AG08396 (cell line): ENCODE measurements around the gene CEP162.
A peak's percentile ranks its signal among the peaks of the same experiment; 100 is the strongest.
"Not testable (repeated sequence)": the region's sequence is repeated elsewhere in the genome, so short reads cannot be mapped to it uniquely, and the experiment has no call there.

ENCODE experiments used
- DNase-seq: peaks from one replicate; pipeline ENCODE4 v3.0.0; 2012; ENCODE audit warnings: low spot score, mixed read lengths

Gene CEP162

DNA sequence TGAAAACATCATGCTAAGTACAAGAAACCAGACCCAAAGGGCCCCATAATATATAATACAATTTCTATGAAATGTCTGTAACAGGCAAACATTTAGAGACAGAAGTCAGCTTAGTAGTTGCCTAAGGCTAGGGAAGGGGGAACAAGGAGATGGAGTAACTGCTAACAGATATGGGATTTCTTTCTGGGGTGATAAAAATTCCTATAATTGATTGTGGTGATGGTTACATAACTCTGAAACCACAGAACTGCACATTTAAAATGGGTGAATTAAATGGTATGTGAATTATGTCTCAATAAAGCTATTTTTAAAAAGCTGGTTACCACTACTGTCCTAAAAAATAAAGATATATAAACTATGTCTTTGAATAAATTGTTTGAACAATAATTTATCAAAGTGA lies 3.2 kb downstream of the CEP162 start:
- DNase-seq = no peak

DNA sequence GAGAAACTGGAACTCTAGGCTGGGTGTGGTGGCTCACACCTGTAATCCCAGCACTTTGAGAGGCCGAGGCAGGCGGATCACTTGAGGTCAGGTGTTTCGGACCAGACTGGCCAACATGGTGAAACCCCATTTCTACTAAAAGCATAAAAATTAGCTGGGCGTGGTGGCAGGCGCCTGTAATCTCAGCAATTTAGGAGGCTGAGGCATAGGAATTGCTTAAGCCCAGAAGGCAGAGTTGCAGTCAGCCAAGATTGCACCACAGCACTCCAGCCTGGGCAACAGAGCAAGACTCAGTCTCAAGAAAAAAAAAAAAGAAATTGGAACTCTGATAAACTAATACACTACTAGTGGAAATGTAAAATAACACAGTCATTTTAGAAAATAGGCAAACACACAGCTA lies 3.8 kb downstream of the CEP162 start:
- not testable (repeated sequence) for DNase-seq

DNA sequence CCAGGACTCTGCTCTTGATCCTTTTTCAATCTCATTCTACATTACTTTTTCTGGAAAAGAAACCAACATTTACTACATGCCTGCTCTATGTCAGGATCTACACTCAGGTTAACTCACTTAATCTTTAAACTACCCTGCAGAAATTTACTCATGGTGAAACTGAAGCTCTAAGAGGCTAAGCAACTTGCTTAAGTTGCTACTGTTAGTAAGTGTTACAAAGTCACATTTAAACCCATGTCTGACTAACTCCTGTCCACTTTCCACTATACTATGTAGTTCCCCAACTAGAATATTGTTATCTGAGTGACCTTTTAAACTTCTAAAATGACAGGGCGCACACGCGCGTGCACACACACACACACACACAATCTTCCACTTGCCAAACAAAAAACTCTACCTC lies 5.0 kb downstream of the CEP162 start:
- DNase-seq = no peak

DNA sequence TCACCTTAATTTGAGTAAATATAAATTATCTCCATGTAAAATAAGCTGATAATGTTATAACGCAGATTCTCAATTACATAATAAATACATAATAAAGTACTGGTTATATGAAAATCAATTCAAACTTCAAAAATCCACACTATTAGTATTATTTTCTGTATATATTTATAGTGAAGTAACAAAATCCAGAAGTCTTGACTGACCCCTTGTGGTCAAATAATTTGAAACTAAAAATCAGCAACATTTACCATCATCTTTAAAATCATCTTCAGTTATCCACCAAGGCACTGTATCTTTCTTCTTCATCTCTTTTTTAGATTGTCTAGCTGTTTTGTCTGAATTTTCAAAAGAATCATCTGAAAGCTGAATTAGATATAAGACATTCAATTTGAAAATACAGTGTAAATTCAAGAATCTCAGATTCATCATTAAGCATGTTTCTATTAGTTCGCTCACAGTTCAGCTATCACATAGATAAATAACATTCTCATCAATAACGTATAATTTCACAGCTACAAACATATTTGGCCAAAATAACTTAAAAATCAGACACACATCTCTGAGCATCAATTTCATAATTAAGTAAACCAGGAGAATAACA lies 6.5 kb downstream of the CEP162 start:
- no peak for DNase-seq

DNA sequence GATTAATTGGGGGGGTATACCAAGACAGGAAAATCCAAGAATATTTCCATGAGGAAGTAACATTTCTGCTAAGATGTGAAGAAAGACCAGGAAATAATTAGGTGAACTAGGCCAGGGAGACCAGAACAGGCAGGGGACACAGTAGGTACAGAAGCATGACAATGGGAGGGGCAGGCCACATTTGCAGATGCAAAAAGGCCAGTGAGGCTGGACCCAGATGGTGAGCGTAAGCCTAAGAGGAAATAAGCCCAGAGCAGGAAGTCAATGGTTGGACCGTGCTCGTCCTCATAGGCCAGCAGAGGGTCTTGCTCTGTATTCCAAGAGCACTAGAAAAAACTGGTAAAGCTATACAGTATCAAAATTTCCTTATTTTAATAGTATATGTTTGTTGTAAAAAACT lies 9.4 kb downstream of the CEP162 start:
- DNase-seq = no peak

DNA sequence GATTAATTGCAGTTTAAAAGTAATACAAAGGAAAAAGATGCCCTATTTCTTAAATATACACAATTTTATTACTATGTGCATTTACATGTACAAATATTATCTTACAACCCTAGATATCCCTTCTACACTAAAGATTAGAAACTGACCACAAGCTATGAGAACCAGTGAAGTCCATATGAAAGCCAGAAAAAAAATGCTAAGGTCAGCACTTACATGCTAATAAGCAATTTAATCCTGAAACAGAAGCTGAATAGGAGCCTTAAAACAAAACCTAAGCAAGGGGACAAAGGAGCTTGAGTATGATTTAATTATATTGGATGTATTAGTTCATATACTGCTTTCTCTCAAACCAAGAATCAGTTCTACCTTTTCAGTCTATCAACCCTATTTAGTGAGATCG lies 14.2 kb downstream of the CEP162 start:
- DNase-seq = no peak

DNA sequence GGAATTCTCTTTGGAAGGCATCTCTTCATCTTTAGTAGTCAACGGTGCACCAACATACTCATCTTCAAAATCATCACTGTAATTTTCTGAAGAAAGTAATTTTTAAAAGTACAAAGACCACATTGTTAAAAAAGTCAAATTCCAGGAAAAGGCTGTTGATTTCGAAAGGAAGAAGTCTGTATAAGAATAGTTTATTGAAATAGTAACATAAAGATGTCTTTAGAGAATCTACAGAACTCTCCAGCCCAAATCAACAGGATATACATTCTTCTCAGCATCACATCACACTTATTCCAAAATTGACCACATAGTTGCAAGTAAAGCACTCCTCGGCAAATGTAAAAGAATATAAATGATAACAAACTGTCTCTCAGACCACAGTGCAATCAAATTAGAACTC lies 23.4 kb downstream of the CEP162 start:
- no peak for DNase-seq

DNA sequence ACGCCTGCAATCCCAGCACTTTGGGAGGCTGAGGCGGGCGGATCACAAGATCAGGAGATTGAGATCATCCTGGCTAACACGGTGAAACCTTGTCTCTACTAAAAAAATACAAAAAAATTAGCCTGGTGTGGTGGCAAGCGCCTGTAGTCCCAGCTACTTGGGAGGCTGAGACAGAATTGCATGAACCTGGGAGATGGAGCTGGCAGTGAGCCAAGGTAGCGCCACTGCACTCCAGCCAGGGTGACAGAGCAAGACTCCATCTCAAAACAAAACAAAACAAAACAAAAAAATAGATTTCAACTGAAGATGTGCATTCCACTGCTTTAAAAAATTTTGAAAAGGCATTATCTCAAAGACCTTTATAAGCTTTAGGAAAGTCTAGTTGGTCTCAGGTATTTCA lies 27.5 kb downstream of the CEP162 start:
- DNase-seq = not testable (repeated sequence)

DNA sequence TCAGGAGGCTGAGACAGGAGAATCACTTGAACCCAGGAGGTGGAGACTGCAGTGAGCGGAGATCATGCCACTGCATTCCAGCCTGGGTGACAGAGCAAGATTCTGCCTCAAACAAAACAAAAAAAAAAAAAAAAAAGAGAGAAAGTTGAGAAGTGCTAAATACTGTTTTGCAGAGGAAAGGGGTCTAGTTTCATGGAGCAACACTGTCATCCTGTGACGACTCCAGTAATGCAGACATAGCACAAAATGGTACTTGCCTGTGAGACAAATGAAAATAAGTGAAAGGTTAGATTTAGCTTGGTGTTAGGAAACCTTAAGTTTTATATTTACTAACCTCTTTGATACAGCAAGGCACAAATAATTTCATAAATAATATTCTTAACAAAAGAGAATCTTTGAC lies 29.7 kb downstream of the CEP162 start:
- no peak for DNase-seq

DNA sequence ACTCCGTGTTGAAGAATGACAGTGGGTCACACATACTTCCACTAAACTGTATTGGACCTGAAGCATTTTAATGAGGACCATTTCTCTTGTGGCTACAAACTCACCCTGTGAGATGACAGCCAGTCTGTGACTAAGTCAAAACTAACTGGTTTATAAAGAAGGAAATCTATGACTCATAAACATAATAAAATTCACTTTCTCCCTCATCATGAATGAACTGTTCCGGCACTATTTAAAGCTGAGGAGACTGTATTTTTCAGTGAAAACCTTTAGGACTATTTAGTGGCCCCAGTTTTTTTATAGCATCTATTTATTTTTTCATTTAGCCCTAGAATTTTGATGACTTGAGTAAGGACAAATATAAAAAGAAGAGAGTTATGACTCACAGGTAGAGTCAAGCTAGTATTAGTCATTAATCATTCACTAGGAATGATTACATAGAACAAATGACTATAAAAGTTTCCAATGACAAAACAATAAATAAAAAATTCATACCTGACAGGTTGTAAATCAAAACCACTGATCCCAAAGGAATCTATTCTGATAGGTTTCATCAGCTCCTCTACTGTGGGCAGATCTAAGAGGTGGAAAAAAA lies 34.2 kb downstream of the CEP162 start:
- peak; percentile 71 for DNase-seq

DNA sequence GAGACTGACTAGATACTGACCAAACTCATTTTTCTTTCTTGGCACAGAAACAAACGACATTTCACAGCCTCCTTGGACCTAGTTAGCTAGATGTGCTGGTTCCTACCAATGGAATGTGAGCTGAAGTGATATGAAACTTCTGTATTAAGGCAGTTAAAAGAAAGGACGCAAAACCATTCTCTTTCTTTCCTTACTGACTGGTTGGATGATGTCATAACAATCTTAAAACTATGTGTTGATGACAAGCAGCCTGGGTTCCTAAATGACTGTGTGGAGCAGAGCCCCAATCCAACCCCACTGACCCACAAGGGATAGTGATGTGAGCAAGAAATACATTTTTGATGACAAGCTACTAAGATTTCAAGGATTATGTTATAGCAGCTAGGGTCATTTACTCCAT lies 35.6 kb downstream of the CEP162 start:
- no peak for DNase-seq

DNA sequence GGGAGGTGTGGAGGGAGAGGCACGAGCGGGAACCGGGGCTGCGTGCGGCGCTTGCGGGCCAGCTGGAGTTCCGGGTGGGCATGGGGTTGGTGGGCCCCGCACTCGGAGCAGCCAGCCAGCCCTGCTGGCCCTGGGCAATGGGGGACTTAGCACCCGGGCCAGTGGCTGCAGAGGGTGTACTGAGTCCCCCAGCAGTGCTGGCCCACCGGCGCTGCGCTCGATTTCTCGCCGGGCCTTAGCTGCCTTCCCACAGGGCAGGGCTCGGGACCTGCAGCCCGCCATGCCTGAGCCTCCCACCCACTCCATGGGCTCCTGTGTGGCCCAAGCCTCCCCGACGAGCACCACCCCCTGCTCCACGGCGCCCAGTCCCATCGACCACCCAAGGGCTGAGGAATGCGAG lies 38.1 kb downstream of the CEP162 start:
- not testable (repeated sequence) for DNase-seq

DNA sequence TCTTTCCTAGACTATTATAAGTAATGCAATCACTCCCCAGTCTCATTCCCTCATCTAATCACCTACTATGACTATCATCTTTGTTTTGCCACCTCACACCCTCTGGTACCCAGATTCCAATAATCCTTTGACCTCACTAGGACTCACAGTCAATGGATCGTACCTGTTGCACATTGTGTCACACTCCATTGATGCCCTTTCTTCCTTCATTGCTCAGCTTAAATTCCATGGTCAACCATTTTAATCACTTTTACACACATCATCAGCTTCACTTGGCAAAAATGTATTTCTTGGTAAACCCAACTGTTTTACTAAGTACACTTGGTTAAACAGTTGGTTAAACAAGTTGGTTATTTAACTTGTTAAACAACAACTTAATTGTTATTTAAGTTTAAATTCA lies 44.0 kb downstream of the CEP162 start:
- DNase-seq = no peak

DNA sequence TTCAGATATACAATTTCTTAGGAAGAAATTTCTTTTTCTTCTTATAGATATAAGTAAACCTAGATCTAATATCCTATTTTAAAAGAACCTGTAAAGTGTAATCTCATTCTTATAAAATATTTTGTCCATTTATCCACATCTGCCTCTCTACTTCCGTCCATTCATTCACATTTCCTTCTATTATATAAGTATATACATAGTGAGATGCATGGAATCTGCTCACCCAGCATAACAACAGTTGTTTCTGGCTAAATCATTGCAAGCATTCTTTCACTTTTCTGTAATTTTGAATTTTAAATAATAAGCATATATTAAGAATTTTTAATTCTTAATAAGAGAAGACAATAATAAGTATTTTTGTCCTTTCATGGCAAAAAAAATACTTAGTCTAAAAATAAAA lies 45.4 kb downstream of the CEP162 start:
- DNase-seq = no peak

DNA sequence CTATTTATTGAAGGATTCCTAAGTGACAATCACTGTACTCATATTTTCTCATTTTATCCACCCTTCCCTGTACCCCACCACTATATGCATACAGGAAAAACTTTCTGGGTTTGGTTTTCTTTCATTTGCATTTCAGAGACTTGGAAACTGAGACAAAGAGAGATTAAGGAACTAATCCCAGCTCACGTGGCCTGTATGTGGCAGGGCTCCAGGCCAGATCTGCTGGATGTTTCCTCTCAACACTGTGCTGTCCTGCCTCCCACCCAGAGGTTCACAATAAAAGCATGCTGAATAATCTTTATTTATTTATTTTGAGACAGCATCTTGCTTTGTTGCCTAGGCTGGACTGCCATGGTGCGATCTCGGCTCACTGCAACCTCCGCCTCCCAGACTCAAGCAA lies 50.2 kb downstream of the CEP162 start:
- no peak for DNase-seq

DNA sequence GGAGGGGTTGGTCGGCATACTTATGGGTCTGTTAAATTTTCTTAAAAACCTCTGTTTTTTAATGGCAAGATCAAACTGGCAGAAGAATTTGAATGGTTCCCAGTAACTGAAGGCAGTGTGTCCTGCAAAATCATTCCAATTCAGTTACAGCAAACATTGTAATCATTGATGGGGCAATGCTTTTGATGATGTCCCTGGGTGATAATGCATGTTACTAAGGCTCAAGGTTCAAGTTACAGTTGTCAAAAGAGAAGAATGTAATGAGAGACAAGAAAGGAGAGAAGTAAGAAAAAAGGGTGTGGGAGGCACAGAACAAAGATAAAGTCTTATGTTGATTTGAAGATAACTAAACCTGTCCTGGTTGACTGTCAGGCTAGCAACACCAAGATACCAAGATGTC lies 54.9 kb downstream of the CEP162 start:
- no peak for DNase-seq

DNA sequence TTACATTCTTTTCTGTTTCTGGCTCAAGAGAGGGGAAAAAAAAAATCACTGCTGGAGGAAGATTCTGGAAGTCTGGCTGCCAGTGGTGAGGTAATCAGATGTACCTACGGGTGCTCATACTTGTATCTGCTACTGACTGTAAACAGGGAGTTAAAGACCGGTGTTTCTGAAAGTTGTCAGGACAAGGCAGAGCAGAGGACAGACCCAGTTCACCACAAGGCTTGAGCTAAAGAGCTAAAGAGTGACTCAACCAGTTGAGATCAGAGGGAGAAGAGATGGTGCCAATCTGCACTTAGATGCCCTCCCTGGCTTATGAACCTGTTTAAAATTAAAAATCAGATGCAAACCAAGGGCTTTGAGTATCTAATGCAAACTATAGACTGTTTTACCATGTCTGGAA lies 55.4 kb downstream of the CEP162 start:
- DNase-seq = no peak

DNA sequence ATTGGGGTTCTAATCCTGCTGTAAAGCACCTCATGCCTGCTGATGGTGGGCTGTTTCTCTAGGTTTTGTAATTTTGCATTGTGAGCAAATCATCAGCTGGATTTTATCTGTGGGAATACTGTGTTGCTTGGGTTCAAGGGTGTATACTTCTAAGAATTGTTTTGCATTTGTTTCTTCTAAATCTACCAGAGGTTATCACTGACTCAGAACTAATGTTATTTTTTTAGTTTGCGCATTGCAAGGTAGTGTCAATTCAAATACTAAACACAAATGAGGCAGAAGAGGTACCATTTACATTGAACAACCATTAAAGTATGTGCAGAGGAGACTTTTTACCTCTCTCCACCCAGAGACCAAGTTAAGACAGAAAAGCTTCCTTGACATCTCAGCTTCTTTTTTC lies 60.0 kb downstream of the CEP162 start:
- no peak for DNase-seq

DNA sequence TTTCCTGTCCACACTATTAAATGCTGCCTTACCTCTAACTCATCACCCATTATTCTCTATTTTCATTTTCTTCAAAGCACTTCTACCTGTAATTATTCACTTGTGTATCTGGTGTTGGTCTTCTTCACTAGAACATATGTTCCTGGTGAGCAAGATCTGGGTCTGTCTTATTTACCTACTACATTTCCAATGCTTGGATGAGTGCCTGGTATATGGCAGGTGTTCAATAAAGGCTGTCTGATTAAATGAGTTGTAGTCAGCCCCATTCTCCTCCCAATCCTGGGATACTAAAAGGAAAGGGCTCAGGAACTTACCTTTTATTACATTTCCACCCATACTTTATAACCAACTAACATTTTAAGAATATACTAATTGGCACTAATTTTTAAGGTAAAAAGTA lies 61.0 kb downstream of the CEP162 start:
- DNase-seq = no peak

DNA sequence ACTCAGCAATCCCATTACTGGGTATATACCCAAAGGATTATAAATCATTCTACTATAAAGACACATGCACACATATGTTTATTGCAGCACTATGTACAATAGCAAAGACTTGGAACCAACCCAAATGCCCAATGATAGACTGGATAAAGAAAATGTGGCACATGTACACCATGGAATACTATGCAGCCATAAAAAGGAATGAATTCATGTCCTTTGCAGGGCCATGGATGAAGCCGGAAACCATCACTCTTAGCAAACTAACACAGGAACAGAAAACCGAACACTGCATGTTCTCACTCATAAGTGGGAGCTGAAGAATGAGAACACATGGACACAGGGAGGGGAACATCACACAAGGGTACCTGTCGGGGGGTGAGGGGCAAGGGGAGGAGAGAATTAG lies 63.1 kb downstream of the CEP162 start:
- DNase-seq = not testable (repeated sequence)

DNA sequence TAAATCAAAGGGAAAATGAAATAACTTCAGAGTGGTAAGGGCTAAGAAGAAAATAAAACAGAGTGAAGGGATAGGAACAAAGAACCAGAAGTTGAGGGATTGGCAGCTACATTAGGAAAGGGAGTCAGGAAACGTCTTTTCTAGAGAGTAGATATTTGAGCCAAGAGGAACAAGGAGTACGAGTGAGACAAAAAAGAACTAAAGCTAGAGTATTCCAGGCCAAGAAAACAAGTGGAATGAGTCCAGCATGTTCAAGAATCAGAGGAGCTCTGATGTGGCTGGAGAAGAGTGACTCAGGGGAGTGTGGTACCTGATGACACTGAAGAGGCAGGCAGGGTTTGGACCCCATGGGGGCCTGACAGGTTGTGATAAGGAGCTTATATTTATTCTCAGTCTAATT lies 66.3 kb downstream of the CEP162 start:
- DNase-seq = no peak

DNA sequence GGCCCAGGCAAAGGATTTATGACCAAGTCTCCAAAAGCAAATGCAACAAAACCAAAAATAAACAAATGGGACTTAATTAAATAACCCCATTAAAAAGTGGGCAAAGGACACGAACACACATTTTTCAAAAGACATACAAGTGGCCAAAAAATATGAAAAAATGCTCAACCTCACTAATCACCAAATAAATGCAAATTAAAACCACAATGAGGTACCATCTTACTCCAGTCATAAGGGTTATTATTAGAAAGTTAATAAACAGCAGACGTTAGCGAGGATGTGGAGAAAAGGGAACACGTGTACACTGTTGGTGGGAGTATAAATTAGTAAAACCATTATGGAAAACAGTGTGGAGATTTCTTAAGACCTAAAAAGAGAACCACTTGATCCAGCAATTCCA lies 71.1 kb downstream of the CEP162 start:
- no peak for DNase-seq

DNA sequence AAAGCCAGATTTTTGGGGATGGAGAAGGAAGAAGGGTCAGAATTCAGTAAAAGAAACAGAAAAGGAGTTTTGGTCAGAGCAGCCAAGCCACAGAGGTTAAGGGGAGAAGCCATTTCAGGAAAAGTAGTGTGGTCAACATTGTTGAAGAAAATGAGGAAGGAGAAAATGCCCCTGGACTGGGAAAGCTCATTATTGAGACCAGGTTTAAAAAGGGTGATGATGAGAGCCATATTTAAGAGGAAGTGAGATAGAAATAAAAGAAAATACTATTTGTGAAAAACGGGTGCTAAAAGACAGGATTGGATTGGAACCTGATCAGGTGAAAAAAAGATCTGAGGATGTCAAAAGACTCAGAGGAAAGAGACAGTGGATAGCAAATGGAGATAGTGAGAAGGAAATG lies 75.8 kb downstream of the CEP162 start:
- no peak for DNase-seq

DNA sequence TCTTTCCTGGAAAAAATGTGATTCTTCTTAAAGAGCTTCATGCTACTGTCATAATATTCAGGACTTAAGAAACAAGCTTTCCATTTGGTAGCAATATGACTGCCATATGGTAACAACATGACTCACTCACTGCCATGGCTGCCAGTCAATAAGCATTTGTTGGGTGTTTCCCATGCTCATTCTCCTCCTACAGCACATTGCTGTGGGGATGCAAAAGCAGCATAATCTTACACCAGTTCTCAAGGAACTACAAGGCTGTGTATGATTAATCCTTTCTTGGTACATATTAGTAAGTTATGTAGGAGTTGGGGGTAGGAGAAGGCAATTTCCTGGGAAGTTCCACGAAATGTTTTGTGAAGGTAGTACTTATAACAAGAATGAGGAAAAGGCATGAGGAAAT lies 76.7 kb downstream of the CEP162 start:
- peak; percentile 14 for DNase-seq

DNA sequence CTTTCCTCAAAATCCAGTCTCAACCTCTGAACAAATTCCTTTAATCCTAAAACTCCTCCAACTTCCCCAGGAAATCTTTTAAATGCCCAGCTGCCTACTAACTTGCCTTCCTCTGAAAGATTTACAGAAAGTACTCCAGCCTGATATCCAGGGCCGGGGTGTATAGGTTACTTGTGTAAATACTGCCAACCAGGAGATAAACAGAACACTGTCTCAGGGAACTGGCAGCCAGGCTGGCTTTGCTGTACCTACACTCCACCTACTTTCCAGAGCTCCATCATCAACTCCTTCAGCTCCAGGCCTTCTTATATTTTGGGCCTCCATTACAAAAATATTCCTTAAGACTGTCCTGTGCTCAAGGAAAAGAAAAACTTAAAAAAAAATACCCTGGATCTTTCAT lies 85.9 kb downstream of the CEP162 start:
- no peak for DNase-seq
